HEK293 (cell line): ENCODE measurements around the gene MYO18B.

Source experiments
- CTCF ChIA-PET: fragments of 350-600 bp; formaldehyde crosslinking; extraction: SDS; loops from one replicate; lab custom pipeline; 2021; ENCODE audit warnings: antibody characterized with exemption; lab: Yijun Ruan, JAX
- POLR2A ChIA-PET: fragments of 300-600 bp; formaldehyde crosslinking; extraction: SDS; loops from one replicate; lab custom pipeline; 2020; ENCODE audit warnings: antibody characterized with exemption, inconsistent platforms; lab: Yijun Ruan, JAX
- H3K27ac ChIP-seq: fragments of 200-500 bp; sonication (Bioruptor generic); 2 replicates; pipeline ENCODE4 v1.5.1; 2014; ENCODE audit warnings: low read depth, low read length, control low read depth, inconsistent platforms; ENCODE audit errors: extremely low read depth
- H3K36me3 ChIP-seq, 2 experiments: fragments of 200-500 bp in 1 of 2; sonication (Bioruptor generic) in 1 of 2; 1 replicate in 1 of 2; 2 replicates in 1 of 2; pipeline ENCODE4 v1.5.1; 2014 to 2017; ENCODE audit warnings: inconsistent platforms in 2 of 2, low read length in 2 of 2; ENCODE audit not compliant: control insufficient read depth in 2 of 2, insufficient read depth in 1 of 2
- H3K4me1 ChIP-seq: fragments of 200-500 bp; sonication (Bioruptor generic); 2 replicates; pipeline ENCODE4 v1.5.1; 2014; ENCODE audit warnings: mild to moderate bottlenecking, low read length, inconsistent platforms; ENCODE audit not compliant: control insufficient read depth, insufficient read depth
- H3K4me3 ChIP-seq: 2 replicates; pipeline ENCODE4 v1.5.1; 2011; ENCODE audit warnings: low read depth, mild to moderate bottlenecking, control low read depth, low read length, moderate library complexity
- H3K9me3 ChIP-seq: fragments of 200-500 bp; sonication (Bioruptor generic); 2 replicates; pipeline ENCODE4 v1.5.1; 2014; ENCODE audit warnings: low read depth, low read length, inconsistent platforms; ENCODE audit not compliant: control insufficient read depth, insufficient read depth
- KLF16 ChIP-seq: fragments of 450-650 bp; formaldehyde crosslinking; IDR thresholded peaks from 2 replicates; pipeline ENCODE4 v1.5.1; 2017; ENCODE audit warnings: missing biosample characterization, missing genetic modification characterization
- SETDB1 ChIP-seq: IDR thresholded peaks from one replicate; pipeline ENCODE4 v1.6.1; 2017; ENCODE audit warnings: mild to moderate bottlenecking, low read length, moderate library complexity, mixed read lengths; ENCODE audit not compliant: insufficient read length
- ZBTB20 ChIP-seq: fragments of 450-650 bp; formaldehyde crosslinking; IDR thresholded peaks from 2 replicates; pipeline ENCODE4 v1.5.1; 2016; ENCODE audit warnings: missing biosample characterization, missing genetic modification characterization
- ZEB2 ChIP-seq: fragments of 450-650 bp; formaldehyde crosslinking; IDR thresholded peaks from 2 replicates; pipeline ENCODE4 v1.5.1; 2016; ENCODE audit warnings: missing biosample characterization, missing genetic modification characterization
- ZIC2 ChIP-seq: fragments of 450-650 bp; formaldehyde crosslinking; IDR thresholded peaks from 2 replicates; pipeline ENCODE4 v1.5.1; 2016; ENCODE audit warnings: missing biosample characterization, missing genetic modification characterization
- ZNF16 ChIP-seq: fragments of 450-650 bp; formaldehyde crosslinking; IDR thresholded peaks from 2 replicates; pipeline ENCODE4 v1.5.1; 2016; ENCODE audit warnings: low read depth, missing biosample characterization, missing genetic modification characterization
- ZNF221 ChIP-seq: fragments of 450-650 bp; formaldehyde crosslinking; IDR thresholded peaks from 2 replicates; pipeline ENCODE4 v1.5.1; 2017; ENCODE audit warnings: missing biosample characterization, missing genetic modification characterization, borderline replicate concordance
- ZNF302 ChIP-seq: fragments of 450-650 bp; formaldehyde crosslinking; IDR thresholded peaks from 2 replicates; pipeline ENCODE4 v1.5.1; 2016; ENCODE audit warnings: missing biosample characterization, missing genetic modification characterization, low read depth
- ZNF311 ChIP-seq: fragments of 450-650 bp; formaldehyde crosslinking; IDR thresholded peaks from 2 replicates; pipeline ENCODE4 v1.5.1; 2017; ENCODE audit warnings: missing biosample characterization, missing genetic modification characterization, borderline replicate concordance
- ZNF335 ChIP-seq: fragments of 450-650 bp; formaldehyde crosslinking; conservative IDR thresholded peaks from 2 replicates; pipeline ENCODE4 v1.5.1; 2016; ENCODE audit warnings: missing biosample characterization, missing genetic modification characterization
- ZNF544 ChIP-seq: fragments of 450-650 bp; formaldehyde crosslinking; IDR thresholded peaks from 2 replicates; pipeline ENCODE4 v1.5.0; 2017; ENCODE audit warnings: missing biosample characterization, missing genetic modification characterization
- ZNF596 ChIP-seq: fragments of 450-650 bp; IDR thresholded peaks from 2 replicates; pipeline ENCODE4 v1.5.0; 2018; ENCODE audit warnings: missing biosample characterization, mild to moderate bottlenecking, missing genetic modification characterization, moderate library complexity
- ZNF610 ChIP-seq: fragments of 450-650 bp; formaldehyde crosslinking; IDR thresholded peaks from 2 replicates; pipeline ENCODE4 v1.5.1; 2016; ENCODE audit warnings: missing biosample characterization, missing genetic modification characterization, borderline replicate concordance
- ZNF624 ChIP-seq: fragments of 450-650 bp; formaldehyde crosslinking; IDR thresholded peaks from 2 replicates; pipeline ENCODE4 v1.5.1; 2017; ENCODE audit warnings: missing biosample characterization, missing genetic modification characterization
- ZNF747 ChIP-seq: fragments of 450-650 bp; formaldehyde crosslinking; IDR thresholded peaks from 2 replicates; pipeline ENCODE4 v1.5.1; 2016; ENCODE audit warnings: missing biosample characterization, missing genetic modification characterization
- ZNF837 ChIP-seq: fragments of 450-650 bp; formaldehyde crosslinking; IDR thresholded peaks from 2 replicates; pipeline ENCODE4 v1.5.1; 2016; ENCODE audit warnings: missing biosample characterization, missing genetic modification characterization
- ZNF843 ChIP-seq: fragments of 450-650 bp; formaldehyde crosslinking; IDR thresholded peaks from 2 replicates; pipeline ENCODE4 v1.5.1; 2016; ENCODE audit warnings: missing biosample characterization, missing genetic modification characterization
- TF ChIP-seq, protein P1 (sequence below): fragments of 450-650 bp; formaldehyde crosslinking; IDR thresholded peaks from 2 replicates; pipeline ENCODE4 v1.5.1; 2017; ENCODE audit warnings: missing biosample characterization, missing genetic modification characterization
- TF ChIP-seq, protein P2 (sequence below): fragments of 450-650 bp; formaldehyde crosslinking; optimal IDR thresholded peaks from 2 replicates; pipeline ENCODE3; 2016; ENCODE audit warnings: missing biosample characterization, mild to moderate bottlenecking, missing genetic modification characterization
- TF ChIP-seq, protein P3 (sequence below): IDR thresholded peaks from 2 replicates; pipeline ENCODE4 v1.6.1; 2011; ENCODE audit warnings: mild to moderate bottlenecking, low read depth, low read length, borderline replicate concordance

Gene MYO18B

DNA sequence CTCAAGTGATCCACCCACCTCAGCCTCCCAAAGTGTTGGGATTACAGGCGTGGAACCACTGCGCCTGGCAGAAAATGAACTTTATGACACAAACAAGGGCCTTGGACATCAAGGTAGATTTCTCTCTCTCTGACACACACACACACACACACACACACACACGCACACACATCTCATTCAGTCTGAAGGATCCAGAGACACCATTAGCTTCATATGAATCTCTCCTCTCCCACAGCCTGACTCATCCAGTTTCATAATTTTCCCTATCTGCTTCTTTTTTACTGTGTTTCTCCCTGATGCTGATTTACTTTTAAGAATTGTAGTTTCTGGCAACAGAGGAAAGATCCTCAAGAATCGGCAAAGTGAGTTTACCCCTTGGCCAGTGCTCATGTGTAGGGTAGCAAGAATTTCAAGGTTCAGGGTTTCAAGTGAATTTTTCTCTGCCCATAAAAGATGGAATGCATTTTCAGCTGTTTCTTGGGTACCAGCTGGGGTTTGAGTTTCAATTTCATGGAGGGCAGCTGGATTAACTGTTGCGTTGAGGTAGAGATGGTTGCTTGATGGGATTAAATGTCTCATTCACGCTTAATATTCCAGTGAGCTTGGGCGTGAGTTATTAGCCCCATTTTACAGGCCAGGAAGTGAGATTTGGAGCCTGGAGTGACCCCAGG lies 3.5 kb downstream of the MYO18B start:
- CTCF ChIA-PET, result interaction anchor here (2.1 kb wide), 1 partner anchor 27 kb away, joined by 7 read pairs; no protein-coding TSS in a partner anchor
- Histone ChIP-seq H3K4me1 (no peaks in the 10 kb centered on the region), H3K27ac (no peak overlapping the region)
- TF ChIP-seq, protein P1, sequence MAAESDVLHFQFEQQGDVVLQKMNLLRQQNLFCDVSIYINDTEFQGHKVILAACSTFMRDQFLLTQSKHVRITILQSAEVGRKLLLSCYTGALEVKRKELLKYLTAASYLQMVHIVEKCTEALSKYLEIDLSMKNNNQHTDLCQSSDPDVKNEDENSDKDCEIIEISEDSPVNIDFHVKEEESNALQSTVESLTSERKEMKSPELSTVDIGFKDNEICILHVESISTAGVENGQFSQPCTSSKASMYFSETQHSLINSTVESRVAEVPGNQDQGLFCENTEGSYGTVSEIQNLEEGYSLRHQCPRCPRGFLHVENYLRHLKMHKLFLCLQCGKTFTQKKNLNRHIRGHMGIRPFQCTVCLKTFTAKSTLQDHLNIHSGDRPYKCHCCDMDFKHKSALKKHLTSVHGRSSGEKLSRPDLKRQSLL, result no peak
- TF ChIP-seq ZNF610 (no peak), ZNF544 (tag by site-specific recombination) (no peak), SETDB1 (no peak), ZNF747 (tag by site-specific recombination) (no peak), ZNF596 (no peak), KLF16 (tag by site-specific recombination) (no peak), ZIC2 (tag by site-specific recombination) (no peak), ZNF302 (tag by site-specific recombination) (no peak), ZNF311 (tag by site-specific recombination) (no peak)
- TF ChIP-seq, all 188 proteins: peak for 0
- Histone ChIP-seq H3K4me3 (no peak overlapping the region), H3K9me3 (no peaks in the 10 kb centered on the region), H3K36me3 (no peaks in the 10 kb centered on the region)
- POLR2A ChIA-PET, result no interaction called here

DNA sequence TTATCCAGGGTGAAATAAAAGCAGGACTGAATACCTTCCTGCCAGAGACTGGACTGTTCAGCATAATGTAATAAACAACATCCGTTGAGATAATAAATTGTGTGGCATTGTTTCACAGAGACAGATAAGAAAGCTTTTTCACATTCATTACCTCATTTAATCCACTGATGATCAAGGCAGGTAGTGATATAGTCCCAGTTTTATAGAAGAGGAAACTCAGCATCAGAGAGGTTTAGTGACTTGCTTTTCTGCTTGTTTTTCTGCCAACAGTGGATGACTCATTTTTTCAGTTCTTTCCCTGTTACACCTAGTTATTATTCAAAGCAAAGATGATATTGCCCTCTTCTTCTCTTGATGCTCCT lies 4.0 kb downstream of the MYO18B start:
- ChIA-PET CTCF (interaction anchor here (2.1 kb wide), 1 partner anchor 27 kb away, joined by 7 read pairs; no protein-coding TSS in a partner anchor), POLR2A (no interaction called here)
- Histone ChIP-seq H3K4me3 (no peak overlapping the region), H3K9me3 (no peaks in the 10 kb centered on the region), H3K4me1 (no peaks in the 10 kb centered on the region), H3K36me3 (no peaks in the 10 kb centered on the region), H3K27ac (no peak overlapping the region)
- TF ChIP-seq ZNF221 (tag by site-specific recombination), result no peak
- no peak for TF ChIP-seq ZNF624 (tag by site-specific recombination)
- TF ChIP-seq, protein P2, sequence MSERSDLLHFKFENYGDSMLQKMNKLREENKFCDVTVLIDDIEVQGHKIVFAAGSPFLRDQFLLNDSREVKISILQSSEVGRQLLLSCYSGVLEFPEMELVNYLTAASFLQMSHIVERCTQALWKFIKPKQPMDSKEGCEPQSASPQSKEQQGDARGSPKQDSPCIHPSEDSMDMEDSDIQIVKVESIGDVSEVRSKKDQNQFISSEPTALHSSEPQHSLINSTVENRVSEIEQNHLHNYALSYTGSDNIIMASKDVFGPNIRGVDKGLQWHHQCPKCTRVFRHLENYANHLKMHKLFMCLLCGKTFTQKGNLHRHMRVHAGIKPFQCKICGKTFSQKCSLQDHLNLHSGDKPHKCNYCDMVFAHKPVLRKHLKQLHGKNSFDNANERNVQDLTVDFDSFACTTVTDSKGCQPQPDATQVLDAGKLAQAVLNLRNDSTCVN (tag by site-specific recombination), result no peak
- no peak for TF ChIP-seq ZEB2
- no peak for TF ChIP-seq ZNF843 (tag by site-specific recombination)
- TF ChIP-seq ZBTB20 (tag by site-specific recombination), result no peak
- no peak for TF ChIP-seq ZNF16 (tag by site-specific recombination)
- TF ChIP-seq, protein P3, sequence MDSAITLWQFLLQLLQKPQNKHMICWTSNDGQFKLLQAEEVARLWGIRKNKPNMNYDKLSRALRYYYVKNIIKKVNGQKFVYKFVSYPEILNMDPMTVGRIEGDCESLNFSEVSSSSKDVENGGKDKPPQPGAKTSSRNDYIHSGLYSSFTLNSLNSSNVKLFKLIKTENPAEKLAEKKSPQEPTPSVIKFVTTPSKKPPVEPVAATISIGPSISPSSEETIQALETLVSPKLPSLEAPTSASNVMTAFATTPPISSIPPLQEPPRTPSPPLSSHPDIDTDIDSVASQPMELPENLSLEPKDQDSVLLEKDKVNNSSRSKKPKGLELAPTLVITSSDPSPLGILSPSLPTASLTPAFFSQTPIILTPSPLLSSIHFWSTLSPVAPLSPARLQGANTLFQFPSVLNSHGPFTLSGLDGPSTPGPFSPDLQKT, result no peak
- TF ChIP-seq ZNF335, result no peak
- no peak for TF ChIP-seq ZNF837 (tag by site-specific recombination)
